Muscle layer of duodenum (tissue), 2 donors: Measurements from ENCODE around the gene COL18A1.

Source experiments
- H3K27ac ChIP-seq: one replicate; pipeline ENCODE4 v1.7.0; 2013; ENCODE audit warnings: mild to moderate bottlenecking, low read length
- H3K27me3 ChIP-seq: one replicate; pipeline ENCODE4 v1.7.0; 2013; ENCODE audit warnings: low read depth, mild to moderate bottlenecking, control low read depth, low read length
- H3K36me3 ChIP-seq, 2 donors: one replicate each; pipeline ENCODE4 v1.7.0; 2013; ENCODE audit warnings: low read length in 2 of 2, control low read depth in 1 of 2, mild to moderate bottlenecking in 1 of 2; ENCODE audit not compliant: insufficient read depth in 2 of 2, control insufficient read depth in 1 of 2
- H3K4me1 ChIP-seq, 2 donors: one replicate each; pipeline ENCODE4 v1.7.0; 2013; ENCODE audit warnings: low read length in 2 of 2, mild to moderate bottlenecking in 2 of 2, control low read depth in 1 of 2, moderate library complexity in 1 of 2; ENCODE audit not compliant: insufficient read depth in 2 of 2, control insufficient read depth in 1 of 2
- H3K4me3 ChIP-seq, 2 donors: one replicate each; pipeline ENCODE4 v1.7.0; 2013; ENCODE audit warnings: low read length in 2 of 2, low read depth in 1 of 2, mild to moderate bottlenecking in 1 of 2
- H3K9me3 ChIP-seq, 2 donors: one replicate each; pipeline ENCODE4 v1.7.0; 2013; ENCODE audit warnings: low read length in 2 of 2, control low read depth in 1 of 2, mild to moderate bottlenecking in 1 of 2; ENCODE audit not compliant: control insufficient read depth in 1 of 2
- donor health status: healthy.

Gene COL18A1

GRCh38 chr21:45562965-45563364 is 158.0 kb downstream of the COL18A1 start:
- no peak overlapping the region for H3K27ac ChIP-seq
- no peaks in the 10 kb centered on the region for H3K9me3 ChIP-seq
- no peaks in the 10 kb centered on the region for H3K27me3 ChIP-seq
- H3K36me3 ChIP-seq = no peaks in the 10 kb centered on the region
- H3K4me1 ChIP-seq = no peaks in the 10 kb centered on the region
- H3K4me3 ChIP-seq = no peak overlapping the region
